Stimulated activated CD8-positive, alpha-beta memory T cell treated with anti-CD3 and anti-CD28 coated beads, Interleukin-12 subunit alpha, Interleukin-12 subunit beta, amount 100 ng/mL, for 4 hours (primary cell): ENCODE measurements around the gene SEPTIN5.

Experiments used
- DNase-seq: peaks from one replicate; pipeline ENCODE4 v3.0.0-alpha.2; 2020; ENCODE audit warnings: low read depth

SEPTIN5 gene

GRCh38 chr22:19733755-19734154 lies 19.5 kb downstream of the SEPTIN5 start:
- DNase-seq: no peak

GRCh38 chr22:19734163-19734562 lies 19.9 kb downstream of the SEPTIN5 start:
- no peak for DNase-seq

- DNase-seq: no peak
These were observed 20.6 kb downstream of the SEPTIN5 start for GRCh38 chr22:19734837-19735382.

- no peak for DNase-seq
These were observed 21.6 kb downstream of the SEPTIN5 start for GRCh38 chr22:19735665-19736510.

- DNase-seq: no peak
These were observed 23.8 kb downstream of the SEPTIN5 start for GRCh38 chr22:19737846-19738663.

- no peak for DNase-seq
These were observed 24.6 kb downstream of the SEPTIN5 start for GRCh38 chr22:19738664-19739447.

GRCh38 chr22:19739448-19739895 lies 25.2 kb downstream of the SEPTIN5 start:
- DNase-seq: no peak

- no peak for DNase-seq
These were observed 25.7 kb downstream of the SEPTIN5 start for GRCh38 chr22:19739911-19740449.

- no peak for DNase-seq
These were observed 26.3 kb downstream of the SEPTIN5 start for GRCh38 chr22:19740586-19740985.

- DNase-seq: no peak
These were observed 26.8 kb downstream of the SEPTIN5 start for GRCh38 chr22:19741053-19741452.

- DNase-seq: no peak
These were observed 28.1 kb downstream of the SEPTIN5 start for GRCh38 chr22:19742160-19743066.

GRCh38 chr22:19743081-19743480 lies 28.8 kb downstream of the SEPTIN5 start:
- no peak for DNase-seq

GRCh38 chr22:19743651-19744050 lies 29.3 kb downstream of the SEPTIN5 start:
- DNase-seq: no peak

- DNase-seq: no peak
These were observed 30.2 kb downstream of the SEPTIN5 start for GRCh38 chr22:19744350-19745006.

GRCh38 chr22:19745155-19746101 lies 31.1 kb downstream of the SEPTIN5 start:
- no peak for DNase-seq

- no peak for DNase-seq
These were observed 32.4 kb downstream of the SEPTIN5 start for GRCh38 chr22:19746726-19747125.

- DNase-seq: no peak
These were observed 33.2 kb downstream of the SEPTIN5 start for GRCh38 chr22:19747551-19747950.

- no peak for DNase-seq
These were observed 33.8 kb downstream of the SEPTIN5 start for GRCh38 chr22:19748139-19748538.
